ENCODE data around the gene WDPCP. TPM values are rescaled to one million over a fixed set of nuclear protein-coding genes. Genes with fewer than 3 reads are reported as not detected.
A peak's percentile ranks its signal among the peaks of the same experiment; 100 is the strongest.
"Not testable (repeated sequence)": the region's sequence is repeated elsewhere in the genome, so short reads cannot be mapped to it uniquely, and the experiment has no call there.

WDPCP gene
- total RNA-seq, result 11.7 TPM
- 1 to 10 TPM; 5.5 to 8.6 (median 7.3) TPM for polyA plus RNA-seq (ENCODE audit: insufficient read depth in 1 of 8, insufficient read length in 8 of 8, low replicate concordance in 1 of 8)
- long read RNA-seq, donor 1, partial matches to known transcripts, result 128 of 231 reads
- long read RNA-seq, donor 1, other reads (novel, unspliced or antisense), result 103 of 231 reads
- long read RNA-seq, donor 2, result 0 reads
- long read RNA-seq, donor 3, partial matches to known transcripts, result 404 of 405 reads
- long read RNA-seq, donor 3, other reads (novel, unspliced or antisense), result 0 of 405 reads
- long read RNA-seq, donor 4, result 0 reads
- long read RNA-seq, donor 5, partial matches to known transcripts, result 0 of 1 reads
- long read RNA-seq, donor 5, other reads (novel, unspliced or antisense), result 0 of 1 reads
- long read RNA-seq, donor 6, partial matches to known transcripts, result 2,007 of 2,171 reads
- long read RNA-seq, donor 6, other reads (novel, unspliced or antisense), result 164 of 2,171 reads
- long read RNA-seq, donor 7, partial matches to known transcripts, result 556 of 801 reads
- long read RNA-seq, donor 7, other reads (novel, unspliced or antisense), result 244 of 801 reads
- long read RNA-seq, donor 8, partial matches to known transcripts, result 260 of 293 reads
- long read RNA-seq, donor 8, other reads (novel, unspliced or antisense), result 33 of 293 reads
- long read RNA-seq, donor 9, partial matches to known transcripts, result 313 of 352 reads
- long read RNA-seq, donor 9, other reads (novel, unspliced or antisense), result 39 of 352 reads
- long read RNA-seq, donor 10, partial matches to known transcripts, result 358 of 492 reads
- long read RNA-seq, donor 10, other reads (novel, unspliced or antisense), result 133 of 492 reads
- long read RNA-seq, donor 11, partial matches to known transcripts, result 0 of 1 reads
- long read RNA-seq, donor 11, other reads (novel, unspliced or antisense), result 0 of 1 reads

DNA sequence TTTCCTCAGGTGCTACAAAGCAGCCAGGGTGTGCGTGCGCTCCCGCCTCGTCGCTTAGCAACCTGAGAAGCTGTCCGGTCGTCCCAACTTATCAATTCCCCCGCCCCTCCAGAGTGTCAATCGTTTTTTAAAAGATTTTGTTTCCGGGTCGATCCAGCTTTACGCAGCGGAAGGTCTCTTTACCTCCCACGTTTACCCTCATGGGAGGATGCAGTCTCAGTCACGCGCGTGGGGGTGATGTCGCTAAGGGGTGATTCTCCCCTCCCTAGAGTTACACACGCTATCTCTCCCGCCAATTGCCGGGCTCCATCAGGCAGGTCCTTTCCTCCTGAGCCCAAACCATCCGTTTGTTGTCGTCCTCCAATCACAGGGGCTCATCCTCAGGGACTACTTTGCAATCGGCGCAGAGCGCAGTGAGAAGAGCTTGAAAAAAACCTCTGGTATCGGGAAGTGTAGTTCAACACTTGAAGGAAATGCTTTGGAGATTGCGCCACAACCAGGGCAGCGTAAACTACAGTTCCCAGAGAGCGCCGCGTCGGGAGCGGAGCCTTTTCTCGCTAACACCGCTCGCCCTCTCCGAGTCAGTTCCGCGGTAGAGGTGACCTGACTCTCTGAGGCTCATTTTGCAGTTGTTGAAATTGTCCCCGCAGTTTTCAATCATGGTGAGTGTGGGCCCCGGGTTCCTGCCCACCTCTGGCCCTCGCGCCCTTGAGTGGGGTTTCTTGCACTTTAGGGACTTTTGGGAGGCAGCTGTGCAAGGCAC, at the start of gene WDPCP, which contains the start of gene MDH1:
Gene WDPCP, minus strand, starts transcription at position 93 of the 763 bp plus-strand sequence. CDS start 206 bp downstream, outside the sequence.
Gene MDH1, plus strand, starts transcription at position 579 of the 763 bp plus-strand sequence. Its CDS starts 81 bp downstream, at position 660.
- Histone ChIP-seq H3K9me3 (replicated peaks; ENCODE audit: control insufficient read depth, low read depth, low read length) (no peaks in the 10 kb centered on the region), H3K4me1 (ENCODE audit: control insufficient read depth, insufficient read depth, low read length) (peaks cover 5% of the 10 kb centered on the region), H3K36me3 (ENCODE audit: control insufficient read depth, insufficient read depth, low read length) (peaks cover 6% of the 10 kb centered on the region), H3K27ac (ENCODE audit: low read length) (peak within 1 kb of the TSS; percentile 86), H3K4me3 (ENCODE audit: low read length) (peak within 1 kb of the TSS; percentile 85), H3K27me3 (ENCODE audit: control insufficient read depth, insufficient read depth, low read length) (no peaks in the 10 kb centered on the region)
- peak; percentile 100 for DNase-seq
- WGBS (ENCODE audit: insufficient coverage), result under 1% methylated on average over 33 of the region's 44 CpGs

- H3K36me3 ChIP-seq (ENCODE audit: control insufficient read depth, insufficient read depth, low read length), result no peaks in the 10 kb centered on the region
- H3K27me3 ChIP-seq (ENCODE audit: control insufficient read depth, insufficient read depth, low read length), result no peaks in the 10 kb centered on the region
- no peak overlapping the region for H3K4me3 ChIP-seq (ENCODE audit: low read length)
- H3K27ac ChIP-seq (ENCODE audit: low read length), result no peak overlapping the region
- no peaks in the 10 kb centered on the region for H3K4me1 ChIP-seq (ENCODE audit: control insufficient read depth, insufficient read depth, low read length)
- H3K9me3 ChIP-seq (replicated peaks; ENCODE audit: control insufficient read depth, low read depth, low read length), result peaks cover 6% of the 10 kb centered on the region
- no peak for DNase-seq
- WGBS (ENCODE audit: insufficient coverage), result no CpG with 5 or more reads among the region's 2 CpGs
Observed at GRCh38 chr2:63632382-63632781, 44.1 kb upstream of the WDPCP start.

DNA sequence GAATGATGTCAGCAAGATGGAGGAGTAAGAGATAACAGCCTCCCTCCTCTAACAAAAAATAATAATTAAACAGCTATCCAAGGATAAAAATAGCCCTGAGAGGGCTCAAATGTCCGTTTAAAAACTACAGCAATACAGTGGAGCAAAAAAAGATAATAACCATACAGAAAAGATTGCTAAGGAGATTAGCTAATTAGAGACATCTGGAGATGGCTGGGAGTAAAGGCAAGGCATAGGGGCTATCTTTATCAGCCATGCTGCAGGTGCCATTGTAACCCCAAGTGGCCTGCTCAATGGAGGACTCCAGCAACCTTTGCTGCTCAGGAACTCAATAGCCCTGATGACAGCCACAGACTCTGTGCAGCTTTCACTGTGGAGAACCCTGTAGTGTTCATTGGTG, 43.2 kb upstream of the WDPCP start:
- no peak overlapping the region for H3K4me3 ChIP-seq (ENCODE audit: low read length)
- H3K4me1 ChIP-seq (ENCODE audit: control insufficient read depth, insufficient read depth, low read length), result no peaks in the 10 kb centered on the region
- DNase-seq, result no peak
- no CpG with 5 or more reads among the region's 1 CpG for WGBS (ENCODE audit: insufficient coverage)
- H3K9me3 ChIP-seq (replicated peaks; ENCODE audit: control insufficient read depth, low read depth, low read length), result peaks cover 5% of the 10 kb centered on the region
- no peaks in the 10 kb centered on the region for H3K27me3 ChIP-seq (ENCODE audit: control insufficient read depth, insufficient read depth, low read length)
- H3K36me3 ChIP-seq (ENCODE audit: control insufficient read depth, insufficient read depth, low read length), result no peaks in the 10 kb centered on the region
- H3K27ac ChIP-seq (ENCODE audit: low read length), result no peak overlapping the region

- H3K4me3 ChIP-seq (ENCODE audit: low read length), result no peak overlapping the region
- H3K9me3 ChIP-seq (replicated peaks; ENCODE audit: control insufficient read depth, low read depth, low read length), result peaks cover 2% of the 10 kb centered on the region
- WGBS (ENCODE audit: insufficient coverage), result no CpG with 5 or more reads among the region's 1 CpG
- H3K4me1 ChIP-seq (ENCODE audit: control insufficient read depth, insufficient read depth, low read length), result no peaks in the 10 kb centered on the region
- no peak for DNase-seq
- H3K27ac ChIP-seq (ENCODE audit: low read length), result no peak overlapping the region
- H3K36me3 ChIP-seq (ENCODE audit: control insufficient read depth, insufficient read depth, low read length), result no peaks in the 10 kb centered on the region
- no peaks in the 10 kb centered on the region for H3K27me3 ChIP-seq (ENCODE audit: control insufficient read depth, insufficient read depth, low read length)
Observed at GRCh38 chr2:63628403-63628942, 40.2 kb upstream of the WDPCP start.

DNA sequence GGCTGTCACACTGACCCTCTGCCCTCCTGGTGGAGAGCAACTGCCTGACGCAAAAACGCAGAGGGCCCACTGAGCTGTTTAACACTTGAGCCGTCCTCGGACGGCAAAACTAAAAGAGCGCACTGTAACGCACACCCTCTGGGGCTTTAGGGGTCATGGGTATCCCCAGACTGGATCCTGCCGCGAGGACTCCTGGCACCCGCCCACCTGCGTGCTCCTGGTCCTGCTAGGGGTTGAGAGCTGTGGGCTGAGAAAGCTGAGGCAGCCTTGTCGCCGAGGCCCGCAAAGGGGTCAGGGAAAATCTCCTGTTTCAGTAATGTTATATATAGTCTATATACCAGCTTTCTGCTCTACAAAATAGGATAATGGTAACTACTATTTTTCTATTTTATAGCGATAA, 39.6 kb upstream of the WDPCP start:
- no peaks in the 10 kb centered on the region for H3K36me3 ChIP-seq (ENCODE audit: control insufficient read depth, insufficient read depth, low read length)
- no peaks in the 10 kb centered on the region for H3K4me1 ChIP-seq (ENCODE audit: control insufficient read depth, insufficient read depth, low read length)
- no peak for DNase-seq
- H3K4me3 ChIP-seq (ENCODE audit: low read length), result no peak overlapping the region
- 88% methylated on average over 9 of the region's 15 CpGs for WGBS (ENCODE audit: insufficient coverage)
- H3K27ac ChIP-seq (ENCODE audit: low read length), result no peak overlapping the region
- H3K27me3 ChIP-seq (ENCODE audit: control insufficient read depth, insufficient read depth, low read length), result no peaks in the 10 kb centered on the region
- peaks cover 2% of the 10 kb centered on the region for H3K9me3 ChIP-seq (replicated peaks; ENCODE audit: control insufficient read depth, low read depth, low read length)

DNA sequence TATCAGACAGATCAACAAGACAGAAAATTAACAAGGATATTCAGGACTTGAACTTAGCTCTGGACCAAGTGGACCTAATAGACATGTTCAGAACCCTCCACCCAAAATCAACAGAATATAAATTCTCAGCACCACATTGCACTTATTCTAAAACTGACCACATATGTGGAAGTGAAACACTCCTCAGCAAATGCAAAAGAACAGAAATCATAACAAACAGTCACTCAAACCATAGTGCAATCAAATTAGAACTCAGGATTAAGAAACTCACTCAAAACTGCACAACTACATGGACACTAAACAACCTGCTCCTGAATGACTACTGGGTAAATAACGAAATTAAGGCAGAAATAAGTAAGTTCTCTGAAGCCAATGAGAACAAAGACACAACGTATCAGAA, 35.5 kb upstream of the WDPCP start:
- not testable (repeated sequence) for H3K36me3 ChIP-seq (ENCODE audit: control insufficient read depth, insufficient read depth, low read length); H3K27ac ChIP-seq (ENCODE audit: low read length); DNase-seq; H3K4me1 ChIP-seq (ENCODE audit: control insufficient read depth, insufficient read depth, low read length); H3K27me3 ChIP-seq (ENCODE audit: control insufficient read depth, insufficient read depth, low read length); H3K4me3 ChIP-seq (ENCODE audit: low read length); H3K9me3 ChIP-seq (replicated peaks; ENCODE audit: control insufficient read depth, low read depth, low read length)
- no CpG with 5 or more reads among the region's 2 CpGs for WGBS (ENCODE audit: insufficient coverage)

- no peak overlapping the region for H3K4me3 ChIP-seq (ENCODE audit: low read length)
- H3K27me3 ChIP-seq (ENCODE audit: control insufficient read depth, insufficient read depth, low read length), result no peaks in the 10 kb centered on the region
- 97% methylated on average over 29 of the region's 31 CpGs for WGBS (ENCODE audit: insufficient coverage)
- H3K27ac ChIP-seq (ENCODE audit: low read length), result no peak overlapping the region
- no peaks in the 10 kb centered on the region for H3K36me3 ChIP-seq (ENCODE audit: control insufficient read depth, insufficient read depth, low read length)
- H3K4me1 ChIP-seq (ENCODE audit: control insufficient read depth, insufficient read depth, low read length), result no peaks in the 10 kb centered on the region
- no peaks in the 10 kb centered on the region for H3K9me3 ChIP-seq (replicated peaks; ENCODE audit: control insufficient read depth, low read depth, low read length)
- DNase-seq, result no peak
Observed at GRCh38 chr2:63622751-63623150, 34.5 kb upstream of the WDPCP start.

- Histone ChIP-seq H3K27ac (ENCODE audit: low read length) (no peak overlapping the region), H3K27me3 (ENCODE audit: control insufficient read depth, insufficient read depth, low read length) (no peaks in the 10 kb centered on the region), H3K9me3 (replicated peaks; ENCODE audit: control insufficient read depth, low read depth, low read length) (no peaks in the 10 kb centered on the region), H3K36me3 (ENCODE audit: control insufficient read depth, insufficient read depth, low read length) (no peaks in the 10 kb centered on the region), H3K4me3 (ENCODE audit: low read length) (no peak overlapping the region), H3K4me1 (ENCODE audit: control insufficient read depth, insufficient read depth, low read length) (no peaks in the 10 kb centered on the region)
- no CpG with 5 or more reads among the region's 2 CpGs for WGBS (ENCODE audit: insufficient coverage)
- DNase-seq, result no peak
Observed at GRCh38 chr2:63619328-63619727, 31.1 kb upstream of the WDPCP start.

GRCh38 chr2:63617366-63617765, 29.1 kb upstream of the WDPCP start:
- H3K27me3 ChIP-seq (ENCODE audit: control insufficient read depth, insufficient read depth, low read length), result no peaks in the 10 kb centered on the region
- no peaks in the 10 kb centered on the region for H3K36me3 ChIP-seq (ENCODE audit: control insufficient read depth, insufficient read depth, low read length)
- H3K9me3 ChIP-seq (replicated peaks; ENCODE audit: control insufficient read depth, low read depth, low read length), result no peaks in the 10 kb centered on the region
- DNase-seq, result no peak
- no peak overlapping the region for H3K4me3 ChIP-seq (ENCODE audit: low read length)
- 64% methylated on average over 1 of the region's 1 CpG for WGBS (ENCODE audit: insufficient coverage)
- no peaks in the 10 kb centered on the region for H3K4me1 ChIP-seq (ENCODE audit: control insufficient read depth, insufficient read depth, low read length)
- H3K27ac ChIP-seq (ENCODE audit: low read length), result no peak overlapping the region
